PC-9 (cell line): ENCODE measurements around the gene TMC8.

Experiments used
- EZH2 ChIP-seq: fragments of 200-600 bp; sonication (generic); IDR thresholded peaks from 2 replicates; pipeline ENCODE4 v1.8.0; 2017; ENCODE audit warnings: antibody characterized with exemption, low read depth
- TF ChIP-seq, protein P1 (sequence below): fragments of 200-600 bp; sonication (generic); conservative IDR thresholded peaks from 2 replicates; pipeline ENCODE4 v1.6.1; 2017; ENCODE audit warnings: mixed run types, antibody characterized with exemption, mild to moderate bottlenecking, moderate library complexity

DNA sequence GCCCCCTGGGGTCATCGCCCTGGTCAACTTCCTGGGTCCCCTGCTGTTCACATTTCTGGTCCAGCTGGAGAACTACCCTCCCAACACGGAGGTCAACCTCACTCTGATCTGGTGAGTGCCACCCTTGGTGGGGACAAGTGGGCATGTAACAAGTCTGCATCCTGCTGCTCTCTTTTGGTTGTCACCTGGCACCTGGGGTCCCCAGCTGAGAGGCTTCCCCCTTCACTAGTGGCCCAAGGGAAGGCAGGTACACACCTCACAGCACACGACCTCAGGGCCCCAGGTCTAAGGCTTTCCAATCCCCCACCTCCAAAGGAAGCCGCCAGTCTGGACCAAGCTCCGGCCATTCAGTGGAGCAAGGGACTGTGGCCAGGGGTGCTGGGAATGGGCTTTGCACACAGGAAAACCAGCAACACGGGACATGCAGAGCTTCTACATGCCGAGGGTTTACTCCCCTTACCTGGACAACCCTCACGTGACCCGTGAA lies 4.4 kb downstream of the TMC8 start:
- TF ChIP-seq, protein P1, sequence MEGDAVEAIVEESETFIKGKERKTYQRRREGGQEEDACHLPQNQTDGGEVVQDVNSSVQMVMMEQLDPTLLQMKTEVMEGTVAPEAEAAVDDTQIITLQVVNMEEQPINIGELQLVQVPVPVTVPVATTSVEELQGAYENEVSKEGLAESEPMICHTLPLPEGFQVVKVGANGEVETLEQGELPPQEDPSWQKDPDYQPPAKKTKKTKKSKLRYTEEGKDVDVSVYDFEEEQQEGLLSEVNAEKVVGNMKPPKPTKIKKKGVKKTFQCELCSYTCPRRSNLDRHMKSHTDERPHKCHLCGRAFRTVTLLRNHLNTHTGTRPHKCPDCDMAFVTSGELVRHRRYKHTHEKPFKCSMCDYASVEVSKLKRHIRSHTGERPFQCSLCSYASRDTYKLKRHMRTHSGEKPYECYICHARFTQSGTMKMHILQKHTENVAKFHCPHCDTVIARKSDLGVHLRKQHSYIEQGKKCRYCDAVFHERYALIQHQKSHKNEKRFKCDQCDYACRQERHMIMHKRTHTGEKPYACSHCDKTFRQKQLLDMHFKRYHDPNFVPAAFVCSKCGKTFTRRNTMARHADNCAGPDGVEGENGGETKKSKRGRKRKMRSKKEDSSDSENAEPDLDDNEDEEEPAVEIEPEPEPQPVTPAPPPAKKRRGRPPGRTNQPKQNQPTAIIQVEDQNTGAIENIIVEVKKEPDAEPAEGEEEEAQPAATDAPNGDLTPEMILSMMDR, result no peak
- no peak for TF ChIP-seq EZH2
